ENCODE measurements around the gene AOAH. TPM values are rescaled to one million over a fixed set of nuclear protein-coding genes. Genes with fewer than 3 reads are reported as not detected.

Gene AOAH
- total and polyA plus RNA-seq, 4 donors = 1.9 to 34.9 (median 11.7) TPM

GRCh38 chr7:36661135-36661840 lies 63.0 kb downstream of the AOAH start:
- intact Hi-C loops (cut with DNase I) = no loop called here
- H3K4me3 ChIP-seq (ENCODE audit: low read length in 2 of 2) = no peak overlapping the region
- no peaks in the 10 kb centered on the region for H3K27me3 ChIP-seq (ENCODE audit: control insufficient read depth in 1 of 2, insufficient read depth in 2 of 2, low read length in 1 of 2)
- H3K36me3 ChIP-seq (ENCODE audit: control insufficient read depth in 1 of 2, insufficient read depth in 2 of 2, low read length in 1 of 2) = no peaks in the 10 kb centered on the region
- no peaks in the 10 kb centered on the region for H3K4me1 ChIP-seq (ENCODE audit: control insufficient read depth in 1 of 2, insufficient read depth in 2 of 2, low read length in 2 of 2)
- no peak for ATAC-seq (ENCODE audit: low FRiP score)
- WGBS, 2 donors = 79 to 82% methylated on average over 7 of the region's 7 CpGs
- DNase-seq = no peak
- no peak overlapping the region for H3K27ac ChIP-seq (ENCODE audit: low read depth in 1 of 2, low read length in 2 of 2)
- no peaks in the 10 kb centered on the region for H3K9me3 ChIP-seq (ENCODE audit: control insufficient read depth, low read length)

GRCh38 chr7:36659638-36660341 lies 64.5 kb downstream of the AOAH start:
- Histone ChIP-seq H3K4me1 (ENCODE audit: control insufficient read depth in 1 of 2, insufficient read depth in 2 of 2, low read length in 2 of 2) (no peaks in the 10 kb centered on the region), H3K27me3 (ENCODE audit: control insufficient read depth in 1 of 2, insufficient read depth in 2 of 2, low read length in 1 of 2) (no peaks in the 10 kb centered on the region), H3K36me3 (ENCODE audit: control insufficient read depth in 1 of 2, insufficient read depth in 2 of 2, low read length in 1 of 2) (no peaks in the 10 kb centered on the region), H3K27ac (ENCODE audit: low read depth in 1 of 2, low read length in 2 of 2) (no peak overlapping the region), H3K9me3 (ENCODE audit: control insufficient read depth, low read length) (no peaks in the 10 kb centered on the region), H3K4me3 (ENCODE audit: low read length in 2 of 2) (no peak overlapping the region)
- intact Hi-C loops (cut with DNase I) = no loop called here
- DNase-seq (no peak), ATAC-seq (ENCODE audit: low FRiP score) (no peak)
- WGBS, 2 donors = 78 to 82% methylated on average over 13 of the region's 13 CpGs

- no peaks in the 10 kb centered on the region for H3K4me1 ChIP-seq (ENCODE audit: control insufficient read depth in 1 of 2, insufficient read depth in 2 of 2, low read length in 2 of 2)
- no peak for DNase-seq
- H3K9me3 ChIP-seq (ENCODE audit: control insufficient read depth, low read length) = no peaks in the 10 kb centered on the region
- no peak overlapping the region for H3K4me3 ChIP-seq (ENCODE audit: low read length in 2 of 2)
- intact Hi-C loops (cut with DNase I) = no loop called here
- no peak for ATAC-seq (ENCODE audit: low FRiP score)
- H3K36me3 ChIP-seq (ENCODE audit: control insufficient read depth in 1 of 2, insufficient read depth in 2 of 2, low read length in 1 of 2) = no peaks in the 10 kb centered on the region
- H3K27me3 ChIP-seq (ENCODE audit: control insufficient read depth in 1 of 2, insufficient read depth in 2 of 2, low read length in 1 of 2) = no peaks in the 10 kb centered on the region
- WGBS, 2 donors = 61 to 62% methylated on average over 4 of the region's 4 CpGs
- H3K27ac ChIP-seq (ENCODE audit: low read depth in 1 of 2, low read length in 2 of 2) = no peak overlapping the region
Observed at GRCh38 chr7:36659172-36659516, 65.2 kb downstream of the AOAH start.

DNA sequence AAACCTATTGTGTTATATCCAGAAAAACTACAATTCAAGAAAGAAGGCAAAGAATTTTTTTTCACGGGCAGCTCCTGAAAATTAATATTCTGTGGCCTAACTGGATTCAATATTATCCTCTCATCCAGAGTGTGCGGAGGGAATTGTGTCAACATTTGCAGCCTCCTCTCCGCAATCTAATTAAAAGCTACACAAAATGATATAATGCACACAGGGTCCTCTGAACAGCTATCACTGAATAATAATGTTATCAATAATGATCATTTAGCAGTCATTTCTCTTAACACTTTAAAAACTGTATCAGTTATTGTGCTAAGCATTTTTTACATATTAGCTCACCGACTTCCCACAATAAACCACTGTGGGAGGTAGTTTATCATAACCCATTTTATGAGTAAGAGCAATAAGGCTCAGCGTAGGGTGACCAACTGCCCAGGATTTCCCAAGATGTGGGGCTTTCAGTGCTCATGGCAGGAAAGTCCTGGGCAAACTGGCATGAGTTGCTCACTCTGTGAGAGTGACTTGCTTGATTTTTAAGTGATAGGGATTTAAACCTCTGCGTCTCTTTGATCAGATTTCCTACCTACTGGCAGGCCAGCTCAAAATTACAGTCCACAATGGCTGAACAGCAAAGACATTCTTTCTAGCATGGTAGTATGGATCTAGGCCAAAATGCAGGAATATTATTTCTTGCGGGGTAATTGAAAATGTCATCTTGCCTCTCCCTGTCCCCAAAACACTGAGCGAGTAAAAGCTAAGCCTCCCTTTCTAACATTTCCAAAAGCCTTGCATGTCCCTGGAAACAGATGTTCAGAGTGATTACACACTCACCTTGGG lies 65.7 kb downstream of the AOAH start:
- Histone ChIP-seq H3K36me3 (ENCODE audit: control insufficient read depth in 1 of 2, insufficient read depth in 2 of 2, low read length in 1 of 2) (no peaks in the 10 kb centered on the region), H3K27ac (ENCODE audit: low read depth in 1 of 2, low read length in 2 of 2) (no peak overlapping the region), H3K27me3 (ENCODE audit: control insufficient read depth in 1 of 2, insufficient read depth in 2 of 2, low read length in 1 of 2) (no peaks in the 10 kb centered on the region), H3K4me3 (ENCODE audit: low read length in 2 of 2) (no peak overlapping the region), H3K9me3 (ENCODE audit: control insufficient read depth, low read length) (no peaks in the 10 kb centered on the region), H3K4me1 (ENCODE audit: control insufficient read depth in 1 of 2, insufficient read depth in 2 of 2, low read length in 2 of 2) (no peaks in the 10 kb centered on the region)
- 76 to 80% methylated on average over 8 of the region's 8 CpGs for WGBS, 2 donors
- intact Hi-C loops (cut with DNase I) = no loop called here
- DNase-seq (no peak), ATAC-seq (ENCODE audit: low FRiP score) (no peak)

DNA sequence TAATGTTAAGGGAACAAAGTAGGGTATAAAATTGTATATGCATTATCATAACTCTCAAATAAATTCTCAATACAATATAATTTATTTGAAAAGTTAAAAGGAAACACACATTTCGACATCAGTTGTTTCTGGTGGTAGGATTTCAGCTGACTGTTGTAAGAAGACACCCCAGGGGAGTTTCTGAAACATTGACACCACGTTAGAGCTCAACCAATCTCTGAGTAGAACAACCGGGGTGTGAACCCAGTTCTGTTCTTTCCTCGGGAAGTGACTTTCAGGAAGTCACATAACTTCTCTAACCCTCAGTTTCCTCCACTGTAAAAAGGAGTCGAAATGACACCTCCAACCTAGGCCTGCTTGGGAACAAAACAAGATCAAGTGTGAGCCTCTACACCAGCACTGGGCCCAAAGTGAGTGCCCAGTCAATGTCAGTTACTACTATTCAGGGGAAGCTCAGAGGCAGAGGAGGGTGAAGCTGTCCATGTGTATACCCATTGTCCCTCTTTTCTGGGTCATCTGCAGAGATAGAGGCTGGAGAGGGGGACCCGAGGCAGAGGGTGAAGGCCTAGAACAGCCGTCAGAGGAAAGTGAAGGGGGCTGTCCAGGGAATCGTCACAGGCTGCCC lies 67.1 kb downstream of the AOAH start:
- no peak overlapping the region for H3K27ac ChIP-seq (ENCODE audit: low read depth in 1 of 2, low read length in 2 of 2)
- H3K27me3 ChIP-seq (ENCODE audit: control insufficient read depth in 1 of 2, insufficient read depth in 2 of 2, low read length in 1 of 2) = no peaks in the 10 kb centered on the region
- no peak overlapping the region for H3K4me3 ChIP-seq (ENCODE audit: low read length in 2 of 2)
- H3K36me3 ChIP-seq (ENCODE audit: control insufficient read depth in 1 of 2, insufficient read depth in 2 of 2, low read length in 1 of 2) = no peaks in the 10 kb centered on the region
- DNase-seq (no peak), ATAC-seq (ENCODE audit: low FRiP score) (no peak)
- H3K4me1 ChIP-seq (ENCODE audit: control insufficient read depth in 1 of 2, insufficient read depth in 2 of 2, low read length in 2 of 2) = no peaks in the 10 kb centered on the region
- intact Hi-C loops (cut with DNase I) = no loop called here
- 91 to 93% methylated on average over 8 of the region's 8 CpGs for WGBS, 2 donors
- H3K9me3 ChIP-seq (ENCODE audit: control insufficient read depth, low read length) = no peaks in the 10 kb centered on the region

DNA sequence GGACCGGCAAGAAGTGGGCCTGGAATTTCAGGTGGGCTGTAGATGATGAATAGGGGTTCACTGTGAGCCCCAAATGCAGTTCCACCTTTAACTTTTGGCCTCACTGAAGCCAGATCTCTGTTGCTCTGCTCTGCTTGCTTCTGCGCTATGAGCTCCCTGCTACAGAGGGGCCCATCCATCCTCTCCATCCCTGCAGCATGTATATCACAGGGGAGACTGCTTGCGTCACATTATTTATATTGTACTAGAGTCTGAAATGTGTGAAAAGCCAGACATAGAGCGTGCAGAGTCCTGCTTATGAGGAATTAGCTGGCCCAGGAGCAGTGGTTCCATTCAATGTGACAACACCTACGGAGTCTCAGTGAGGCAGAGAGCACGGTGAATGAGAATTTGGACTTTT lies 69.9 kb downstream of the AOAH start:
- Histone ChIP-seq H3K4me3 (ENCODE audit: low read length in 2 of 2) (no peak overlapping the region), H3K36me3 (ENCODE audit: control insufficient read depth in 1 of 2, insufficient read depth in 2 of 2, low read length in 1 of 2) (no peaks in the 10 kb centered on the region), H3K9me3 (ENCODE audit: control insufficient read depth, low read length) (no peaks in the 10 kb centered on the region), H3K27ac (ENCODE audit: low read depth in 1 of 2, low read length in 2 of 2) (no peak overlapping the region), H3K27me3 (ENCODE audit: control insufficient read depth in 1 of 2, insufficient read depth in 2 of 2, low read length in 1 of 2) (no peaks in the 10 kb centered on the region), H3K4me1 (ENCODE audit: control insufficient read depth in 1 of 2, insufficient read depth in 2 of 2, low read length in 2 of 2) (no peaks in the 10 kb centered on the region)
- WGBS, 2 donors = 77 to 89% methylated on average over 6 of the region's 6 CpGs
- no peak for DNase-seq
- no peak for ATAC-seq (ENCODE audit: low FRiP score)
- intact Hi-C loops (cut with DNase I) = no loop called here

DNA sequence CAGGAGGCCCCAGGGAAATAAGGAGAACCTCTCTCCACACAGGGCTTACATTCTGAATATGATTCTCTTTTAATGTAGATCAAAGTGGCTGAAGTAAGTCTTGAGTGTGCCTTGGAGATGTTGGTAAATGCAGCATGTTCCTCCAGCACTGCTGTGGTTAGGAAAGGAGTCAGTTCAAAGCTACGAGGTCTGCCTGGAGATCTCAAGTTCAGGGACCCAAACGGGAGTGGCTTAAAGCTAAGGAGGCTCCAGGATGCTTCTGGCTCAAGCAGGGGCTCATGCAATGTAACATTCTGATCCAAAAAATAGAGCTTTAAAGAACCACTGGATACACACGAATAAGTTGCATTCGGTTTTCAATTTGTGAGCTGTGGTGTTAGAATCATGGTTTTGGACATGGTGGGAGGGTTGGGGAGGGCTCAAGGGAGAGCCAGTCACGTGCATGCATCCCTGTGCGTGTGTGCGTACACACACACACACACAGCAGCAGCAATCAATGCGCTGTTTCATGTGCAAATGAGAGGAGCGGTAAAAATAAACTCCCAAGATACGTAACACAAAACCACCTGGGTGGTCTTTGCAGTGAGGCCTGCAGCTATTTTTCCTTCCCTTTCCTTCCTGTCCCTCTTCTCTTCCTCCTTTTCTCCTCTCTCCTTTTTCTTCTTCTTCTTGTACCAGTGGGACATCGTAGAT lies 70.5 kb downstream of the AOAH start:
- Histone ChIP-seq H3K4me1 (ENCODE audit: control insufficient read depth in 1 of 2, insufficient read depth in 2 of 2, low read length in 2 of 2) (no peaks in the 10 kb centered on the region), H3K36me3 (ENCODE audit: control insufficient read depth in 1 of 2, insufficient read depth in 2 of 2, low read length in 1 of 2) (no peaks in the 10 kb centered on the region), H3K9me3 (ENCODE audit: control insufficient read depth, low read length) (no peaks in the 10 kb centered on the region), H3K27ac (ENCODE audit: low read depth in 1 of 2, low read length in 2 of 2) (no peak overlapping the region), H3K27me3 (ENCODE audit: control insufficient read depth in 1 of 2, insufficient read depth in 2 of 2, low read length in 1 of 2) (no peaks in the 10 kb centered on the region), H3K4me3 (ENCODE audit: low read length in 2 of 2) (no peak overlapping the region)
- WGBS, 2 donors = 78 to 84% methylated on average over 11 of the region's 11 CpGs
- ATAC-seq (ENCODE audit: low FRiP score) (no peak), DNase-seq (no peak)
- intact Hi-C loops (cut with DNase I) = no loop called here

DNA sequence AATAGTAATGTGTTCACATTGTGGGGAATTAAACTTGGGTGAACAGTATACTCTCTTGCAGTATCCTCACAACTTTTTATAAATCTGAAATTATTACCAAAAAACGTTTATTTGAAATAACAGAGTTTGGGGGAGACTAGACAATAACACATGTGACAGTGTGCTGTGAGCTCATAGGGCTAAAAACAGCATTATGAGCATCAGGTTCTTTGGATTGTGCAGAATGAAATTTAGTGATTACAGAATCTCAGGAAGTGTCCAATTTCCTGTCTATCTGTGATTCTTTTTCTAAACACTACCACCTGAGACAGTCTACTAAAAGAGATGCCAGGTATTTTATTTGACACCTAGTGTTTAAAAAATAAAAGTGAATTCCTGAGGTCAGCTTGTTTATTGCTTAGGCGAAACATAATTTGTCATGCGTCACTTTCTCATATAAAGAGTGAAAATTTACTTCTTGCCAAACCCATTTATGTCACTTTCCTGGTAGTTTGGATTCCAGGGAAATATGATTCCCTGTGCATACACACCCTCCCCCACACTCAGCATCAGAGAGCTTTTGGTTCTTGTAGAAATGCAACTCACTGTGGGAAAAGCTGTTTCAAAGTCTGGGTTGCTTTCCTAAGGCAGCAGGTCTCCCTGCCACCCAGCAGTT lies 71.2 kb downstream of the AOAH start:
- Histone ChIP-seq H3K27ac (ENCODE audit: low read depth in 1 of 2, low read length in 2 of 2) (no peak overlapping the region), H3K27me3 (ENCODE audit: control insufficient read depth in 1 of 2, insufficient read depth in 2 of 2, low read length in 1 of 2) (no peaks in the 10 kb centered on the region), H3K36me3 (ENCODE audit: control insufficient read depth in 1 of 2, insufficient read depth in 2 of 2, low read length in 1 of 2) (no peaks in the 10 kb centered on the region), H3K4me1 (ENCODE audit: control insufficient read depth in 1 of 2, insufficient read depth in 2 of 2, low read length in 2 of 2) (no peaks in the 10 kb centered on the region), H3K9me3 (ENCODE audit: control insufficient read depth, low read length) (no peaks in the 10 kb centered on the region), H3K4me3 (ENCODE audit: low read length in 2 of 2) (no peak overlapping the region)
- no peak for ATAC-seq (ENCODE audit: low FRiP score)
- intact Hi-C loops (cut with DNase I) = no loop called here
- WGBS, 2 donors = 56 to 60% methylated on average over 3 of the region's 3 CpGs
- DNase-seq = no peak
